Kidney epithelial cell (primary cell): ENCODE data around the gene PRR15. TPM values are rescaled to one million over a fixed set of nuclear protein-coding genes. Genes with fewer than 3 reads are reported as not detected.
A peak's percentile ranks its signal among the peaks of the same experiment; 100 is the strongest.

Experiments used
- DNase-seq: peaks from one replicate; pipeline ENCODE4 v3.0.0-alpha.2; 2010; ENCODE audit warnings: low read depth
- H3K27me3 ChIP-seq: 2 replicates; pipeline ENCODE4 v1.6.0; 2011; ENCODE audit warnings: low read length; ENCODE audit not compliant: control insufficient read depth, insufficient read depth
- H3K36me3 ChIP-seq: 2 replicates; pipeline ENCODE4 v1.5.1; 2011; ENCODE audit warnings: low read length; ENCODE audit not compliant: control insufficient read depth, insufficient read depth
- H3K4me3 ChIP-seq: 2 replicates; pipeline ENCODE4 v1.5.1; 2011; ENCODE audit warnings: low read depth, mild to moderate bottlenecking, control low read depth, low read length
- total RNA-seq: library from RNA; depleted of rRNA; stranded (reverse); fragments of >200 nt; gene quantifications from 2 replicates; pipeline ENCODE4 v1.2.3, GENCODE V29; 2015
- TF ChIP-seq, protein P1 (sequence below): IDR thresholded peaks from 2 replicates; pipeline ENCODE4 v1.5.1; 2011; ENCODE audit warnings: mild to moderate bottlenecking, moderate library complexity, low read length, control low read depth, inconsistent platforms; ENCODE audit not compliant: insufficient read depth, poor library complexity, severe bottlenecking

Gene PRR15
- total RNA-seq, 1 donor from 2014 or later, result 21.4 TPM

- Histone ChIP-seq H3K27me3 (no peaks in the 10 kb centered on the region), H3K36me3 (no peaks in the 10 kb centered on the region), H3K4me3 (no peak overlapping the region)
- DNase-seq, result no peak
- TF ChIP-seq, protein P1, sequence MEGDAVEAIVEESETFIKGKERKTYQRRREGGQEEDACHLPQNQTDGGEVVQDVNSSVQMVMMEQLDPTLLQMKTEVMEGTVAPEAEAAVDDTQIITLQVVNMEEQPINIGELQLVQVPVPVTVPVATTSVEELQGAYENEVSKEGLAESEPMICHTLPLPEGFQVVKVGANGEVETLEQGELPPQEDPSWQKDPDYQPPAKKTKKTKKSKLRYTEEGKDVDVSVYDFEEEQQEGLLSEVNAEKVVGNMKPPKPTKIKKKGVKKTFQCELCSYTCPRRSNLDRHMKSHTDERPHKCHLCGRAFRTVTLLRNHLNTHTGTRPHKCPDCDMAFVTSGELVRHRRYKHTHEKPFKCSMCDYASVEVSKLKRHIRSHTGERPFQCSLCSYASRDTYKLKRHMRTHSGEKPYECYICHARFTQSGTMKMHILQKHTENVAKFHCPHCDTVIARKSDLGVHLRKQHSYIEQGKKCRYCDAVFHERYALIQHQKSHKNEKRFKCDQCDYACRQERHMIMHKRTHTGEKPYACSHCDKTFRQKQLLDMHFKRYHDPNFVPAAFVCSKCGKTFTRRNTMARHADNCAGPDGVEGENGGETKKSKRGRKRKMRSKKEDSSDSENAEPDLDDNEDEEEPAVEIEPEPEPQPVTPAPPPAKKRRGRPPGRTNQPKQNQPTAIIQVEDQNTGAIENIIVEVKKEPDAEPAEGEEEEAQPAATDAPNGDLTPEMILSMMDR, result no peak
Observed at GRCh38 chr7:29606830-29607229, 43.2 kb downstream of the PRR15 start.

GRCh38 chr7:29607259-29607658, 43.6 kb downstream of the PRR15 start:
- Histone ChIP-seq H3K36me3 (no peaks in the 10 kb centered on the region), H3K4me3 (no peak overlapping the region), H3K27me3 (no peaks in the 10 kb centered on the region)
- TF ChIP-seq, protein P1, result no peak
- no peak for DNase-seq

DNA sequence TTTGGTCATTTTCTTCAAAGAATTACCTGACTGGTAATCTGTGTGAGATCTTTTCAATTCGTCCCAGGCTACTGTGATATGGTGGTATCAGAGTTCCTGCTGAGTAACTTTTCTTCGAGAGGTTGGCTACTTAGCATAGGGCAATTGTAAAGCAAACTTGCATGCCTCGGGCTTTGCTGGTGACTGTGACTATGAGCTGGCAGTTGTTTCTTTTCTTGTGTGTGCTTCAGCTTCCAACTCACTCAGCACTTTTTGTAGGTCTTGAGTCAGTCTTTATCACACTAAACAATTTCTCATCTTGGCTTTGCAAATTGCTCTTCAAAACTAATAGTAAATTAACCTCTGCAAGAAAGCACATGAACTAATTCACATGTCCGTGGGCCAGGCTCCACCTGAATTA, 44.3 kb downstream of the PRR15 start:
- no peaks in the 10 kb centered on the region for H3K27me3 ChIP-seq
- TF ChIP-seq, protein P1, result no peak
- DNase-seq, result no peak
- H3K4me3 ChIP-seq, result no peak overlapping the region
- no peaks in the 10 kb centered on the region for H3K36me3 ChIP-seq

DNA sequence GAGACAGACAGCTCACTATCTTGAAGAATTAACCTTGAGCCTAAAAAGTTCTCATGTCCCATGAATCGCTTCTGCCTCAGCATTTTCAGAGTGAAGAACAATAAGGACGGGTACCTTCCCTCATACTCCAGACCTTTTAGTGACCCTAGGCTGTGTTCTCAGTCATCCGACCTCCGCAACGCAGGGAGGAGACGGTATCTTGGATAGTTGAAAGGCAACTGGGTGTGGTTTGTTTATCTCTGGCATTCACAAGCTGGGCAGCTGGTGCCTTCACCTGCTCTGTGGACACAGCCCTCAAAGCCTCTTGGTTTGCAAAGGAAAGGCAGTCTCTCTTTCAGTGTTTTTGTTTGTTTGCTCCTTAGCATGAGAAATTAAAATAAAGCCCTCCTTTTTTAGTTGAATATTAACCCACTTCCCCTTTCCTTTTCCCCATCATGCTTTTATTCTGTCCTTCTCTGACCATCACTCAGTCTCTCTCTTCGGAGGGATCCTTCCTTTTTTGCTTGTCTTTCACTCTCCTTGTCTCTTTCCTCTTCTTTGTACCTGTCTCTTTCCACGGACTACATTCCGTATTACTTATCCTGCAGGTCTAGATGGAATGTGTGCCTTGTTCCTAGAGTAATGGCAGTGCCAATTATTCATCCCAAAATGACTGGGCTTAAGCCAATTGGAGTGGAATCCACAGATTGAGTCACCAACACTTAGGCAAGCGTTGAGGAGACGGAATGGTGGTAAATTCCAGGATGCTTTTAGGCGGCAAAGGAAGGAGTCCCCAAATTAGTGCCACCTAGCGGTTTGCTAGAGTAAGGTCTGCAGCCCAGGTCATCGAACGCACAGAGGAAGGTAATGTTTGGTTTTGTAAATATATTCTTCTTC, 45.8 kb downstream of the PRR15 start:
- Histone ChIP-seq H3K4me3 (no peak overlapping the region), H3K36me3 (no peaks in the 10 kb centered on the region), H3K27me3 (no peaks in the 10 kb centered on the region)
- TF ChIP-seq, protein P1, result peak; percentile 53
- DNase-seq, result no peak

GRCh38 chr7:29610086-29610485, 46.5 kb downstream of the PRR15 start:
- TF ChIP-seq, protein P1, result no peak
- Histone ChIP-seq H3K4me3 (no peak overlapping the region), H3K36me3 (no peaks in the 10 kb centered on the region), H3K27me3 (no peaks in the 10 kb centered on the region)
- DNase-seq, result no peak

- no peaks in the 10 kb centered on the region for H3K27me3 ChIP-seq
- TF ChIP-seq, protein P1, result no peak
- no peaks in the 10 kb centered on the region for H3K36me3 ChIP-seq
- no peak for DNase-seq
- no peak overlapping the region for H3K4me3 ChIP-seq
Observed at GRCh38 chr7:29611941-29612544, 48.4 kb downstream of the PRR15 start.
